Esophagus muscularis mucosa (tissue), 4 donors: ENCODE results near the gene DGUOK. TPM values are rescaled to one million over a fixed set of nuclear protein-coding genes. Genes with fewer than 3 reads are reported as not detected.
A peak's percentile ranks its signal among the peaks of the same experiment; 100 is the strongest.

Experiments
- DNase-seq: peaks from one replicate; pipeline ENCODE4 v3.0.0-alpha.2; 2017; ENCODE audit errors: extremely low spot score
- H3K27ac ChIP-seq, 4 donors: fragments of 200-600 bp; sonication (generic); replicated peaks in 1 of 4; 1 replicate in 3 of 4; 2 replicates in 1 of 4; pipeline ENCODE4 v1.5.1; 2016 to 2019; ENCODE audit warnings: mild to moderate bottlenecking in 1 of 4
- H3K27me3 ChIP-seq, 4 donors: fragments of 200-600 bp; sonication (generic); one replicate each; pipeline versions ENCODE4 v1.5.1 to v1.6.0; 2016 to 2019
- H3K36me3 ChIP-seq, 4 donors: fragments of 200-600 bp; sonication (generic); one replicate each; pipeline ENCODE4 v1.5.1; 2016 to 2019
- H3K4me1 ChIP-seq, 4 donors: fragments of 200-600 bp; sonication (generic); one replicate each; pipeline ENCODE4 v1.5.1; 2016 to 2019
- H3K4me3 ChIP-seq, 4 donors: fragments of 200-600 bp; sonication (generic); 1 replicate in 2 of 4; 2 replicates in 2 of 4; pipeline ENCODE4 v1.5.1; 2016 to 2019; ENCODE audit warnings: mild to moderate bottlenecking in 4 of 4, moderate library complexity in 1 of 4
- H3K9me3 ChIP-seq, 4 donors: fragments of 200-600 bp; sonication (generic); 1 replicate in 3 of 4; 2 replicates in 1 of 4; pipeline ENCODE4 v1.5.1; 2016 to 2019
- EP300 ChIP-seq: sonication (generic); formaldehyde crosslinking; IDR thresholded peaks from one replicate; pipeline ENCODE4 v1.6.1; 2017; ENCODE audit warnings: antibody characterized with exemption
- POLR2A ChIP-seq: fragments of 450-650 bp; IDR thresholded peaks from one replicate; pipeline ENCODE4 v1.6.1; 2017; ENCODE audit warnings: antibody characterized with exemption, moderate library complexity, mild to moderate bottlenecking, low read depth
- POLR2AphosphoS5 ChIP-seq, 2 donors: sonication (generic); formaldehyde crosslinking; IDR thresholded peaks; one replicate each; pipeline ENCODE4 v1.6.1; 2017; ENCODE audit warnings: antibody characterized with exemption in 2 of 2
- WGBS: methylation state at CpG from one replicate; pipeline ENCODE4 v1.1.5; 2018; 5-methylcytosine and 5-hydroxymethylcytosine counted together
- intact Hi-C: fragments of 100-400 bp; cut with DNase I; formaldehyde crosslinking; loops from one replicate; pipeline ENCODE4 v1.15.1; 2023
- total RNA-seq, 4 donors: library from RNA; depleted of rRNA; stranded (reverse); fragments of >200 nt; gene quantifications; one replicate each; pipeline versions ENCODE4 v1.1.0 to v1.2.1, GENCODE V29; 2016
- TF ChIP-seq, protein P1 (sequence below), 3 experiments: fragments of 200-600 bp in 2 of 3; fragments of 450-650 bp in 1 of 3; sonication (generic) in 2 of 3; IDR thresholded peaks; one replicate each; pipeline ENCODE4 v1.5.1; 2017 to 2019; ENCODE audit warnings: antibody characterized with exemption in 3 of 3, mild to moderate bottlenecking in 2 of 3, moderate library complexity in 1 of 3

The DGUOK gene
- total RNA-seq, 4 donors from 2014 or later, result 31.6 to 50.7 (median 36.6) TPM

DNA sequence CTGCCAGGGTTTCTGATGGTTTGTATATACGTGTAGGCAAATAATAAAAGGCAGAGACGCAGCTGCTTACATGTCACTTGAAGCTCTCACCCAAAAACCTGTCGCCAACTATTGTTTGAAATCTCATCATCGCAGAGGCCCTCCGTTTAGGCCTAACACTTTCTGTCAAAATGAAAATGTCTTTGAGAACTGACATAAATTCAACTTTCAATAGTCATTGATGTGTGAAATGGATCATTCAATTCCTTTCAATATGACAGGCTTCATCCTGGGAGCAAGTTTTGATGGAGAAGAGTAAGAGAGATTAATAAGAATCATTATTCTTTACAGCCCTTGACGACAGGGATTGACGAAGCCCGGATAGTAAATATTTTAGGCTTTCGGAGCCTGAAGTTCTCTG, 31.2 kb upstream of the DGUOK start:
- Histone ChIP-seq H3K27ac (peak overlapping the region; percentile 93 to 94 (median 94)), H3K9me3 (no peaks in the 10 kb centered on the region), H3K4me1 (peaks cover 0 to 38% (median 24%) of the 10 kb centered on the region in 4 donors), H3K4me3 (peak overlapping the region; percentile 59 to 76 (median 63)), H3K27me3 (no peaks in the 10 kb centered on the region), H3K36me3 (peaks cover 0 to 42% (median 4%) of the 10 kb centered on the region in 4 donors)
- intact Hi-C loops, result no loop called here
- 36% methylated on average over 9 of the region's 9 CpGs for WGBS
- no peak for DNase-seq
- peak in 1 of 2 donors; percentile 4 for TF ChIP-seq POLR2AphosphoS5 (IDR thresholded peaks at IDR 0.05)
- no peak for TF ChIP-seq POLR2A

DNA sequence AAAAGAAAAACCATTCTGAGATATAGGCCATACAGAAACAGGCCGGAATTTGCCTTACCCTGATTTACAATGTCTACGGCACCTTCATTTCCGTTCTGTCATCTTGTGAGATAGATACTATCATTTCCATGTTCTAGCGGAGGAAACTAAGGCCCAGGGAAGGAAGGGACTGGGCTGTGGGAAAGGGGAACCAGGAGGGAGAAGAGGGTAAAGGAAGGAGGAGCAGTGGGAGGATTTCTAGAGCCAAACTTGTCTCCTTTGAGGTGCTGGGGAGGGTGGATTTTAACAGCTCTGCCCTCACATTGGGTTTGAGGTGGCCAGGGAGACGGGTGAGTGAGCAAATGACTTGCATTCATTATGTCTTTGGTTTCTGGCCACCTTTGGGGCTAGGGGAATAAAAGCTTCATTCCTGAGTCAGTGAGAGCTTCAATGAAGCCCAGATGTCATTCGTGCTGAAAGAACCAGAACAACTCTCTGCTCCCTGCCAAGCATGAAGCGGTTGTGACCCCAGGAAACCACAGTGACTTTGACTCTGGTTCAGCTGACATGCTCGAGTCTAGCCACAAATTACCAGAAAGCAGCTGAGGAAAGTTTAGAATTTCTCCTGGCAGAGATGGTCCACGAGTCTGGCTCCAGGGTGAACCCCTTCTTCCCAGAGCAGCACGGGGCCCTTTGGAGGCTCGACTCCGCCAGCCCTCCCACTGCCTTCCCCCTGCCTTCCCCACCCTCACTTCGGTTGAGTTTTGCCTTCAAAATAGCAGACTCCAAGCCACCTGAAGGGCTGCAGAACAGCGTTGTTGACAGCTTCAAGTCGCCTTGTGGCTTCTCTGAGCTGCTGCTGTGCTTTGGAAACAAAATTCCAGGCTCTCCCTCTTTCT, 30.1 kb upstream of the DGUOK start:
- H3K27ac ChIP-seq, result peak overlapping the region; percentile 93 to 94 (median 94)
- no peak for DNase-seq
- H3K36me3 ChIP-seq, result peaks cover 0 to 53% (median 10%) of the 10 kb centered on the region in 4 donors
- TF ChIP-seq POLR2AphosphoS5 (IDR thresholded peaks at IDR 0.05) (peak; percentile 2 to 69), EP300 (no peak)
- TF ChIP-seq, protein P1, sequence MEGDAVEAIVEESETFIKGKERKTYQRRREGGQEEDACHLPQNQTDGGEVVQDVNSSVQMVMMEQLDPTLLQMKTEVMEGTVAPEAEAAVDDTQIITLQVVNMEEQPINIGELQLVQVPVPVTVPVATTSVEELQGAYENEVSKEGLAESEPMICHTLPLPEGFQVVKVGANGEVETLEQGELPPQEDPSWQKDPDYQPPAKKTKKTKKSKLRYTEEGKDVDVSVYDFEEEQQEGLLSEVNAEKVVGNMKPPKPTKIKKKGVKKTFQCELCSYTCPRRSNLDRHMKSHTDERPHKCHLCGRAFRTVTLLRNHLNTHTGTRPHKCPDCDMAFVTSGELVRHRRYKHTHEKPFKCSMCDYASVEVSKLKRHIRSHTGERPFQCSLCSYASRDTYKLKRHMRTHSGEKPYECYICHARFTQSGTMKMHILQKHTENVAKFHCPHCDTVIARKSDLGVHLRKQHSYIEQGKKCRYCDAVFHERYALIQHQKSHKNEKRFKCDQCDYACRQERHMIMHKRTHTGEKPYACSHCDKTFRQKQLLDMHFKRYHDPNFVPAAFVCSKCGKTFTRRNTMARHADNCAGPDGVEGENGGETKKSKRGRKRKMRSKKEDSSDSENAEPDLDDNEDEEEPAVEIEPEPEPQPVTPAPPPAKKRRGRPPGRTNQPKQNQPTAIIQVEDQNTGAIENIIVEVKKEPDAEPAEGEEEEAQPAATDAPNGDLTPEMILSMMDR (IDR thresholded peaks at IDR 0.05), result no peak
- H3K27me3 ChIP-seq, result no peaks in the 10 kb centered on the region
- WGBS, result 26% methylated on average over 13 of the region's 15 CpGs
- intact Hi-C loops, result no loop called here
- peaks cover 0 to 38% (median 24%) of the 10 kb centered on the region in 4 donors for H3K4me1 ChIP-seq
- H3K4me3 ChIP-seq, result peak overlapping the region; percentile 59 to 76 (median 63)
- no peaks in the 10 kb centered on the region for H3K9me3 ChIP-seq

DNA sequence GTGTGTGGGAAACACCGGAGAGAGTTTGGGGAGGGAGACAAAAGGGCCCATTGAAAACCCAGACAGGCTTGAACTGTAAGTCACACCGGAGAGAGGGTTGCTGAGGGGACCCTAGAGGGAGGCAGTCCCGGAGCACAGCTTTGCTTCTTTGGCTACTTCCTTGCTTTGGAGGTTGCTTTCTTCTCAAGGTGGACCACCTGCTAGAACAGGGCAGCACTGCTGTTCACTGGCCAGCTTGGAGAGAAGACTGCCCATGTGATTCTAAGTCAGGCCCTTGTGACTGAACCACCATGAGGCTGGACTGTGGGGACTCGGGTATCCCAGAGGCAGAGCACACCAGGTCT, 29.5 kb upstream of the DGUOK start:
- peaks cover 0 to 38% (median 24%) of the 10 kb centered on the region in 4 donors for H3K4me1 ChIP-seq
- H3K27ac ChIP-seq, result peak overlapping the region; percentile 93 to 94 (median 94)
- H3K36me3 ChIP-seq, result peaks cover 0 to 58% (median 14%) of the 10 kb centered on the region in 4 donors
- DNase-seq, result no peak
- TF ChIP-seq EP300, result no peak
- TF ChIP-seq, protein P1 (IDR thresholded peaks at IDR 0.05), result no peak
- peak; percentile 46 to 66 for TF ChIP-seq POLR2AphosphoS5 (IDR thresholded peaks at IDR 0.05)
- TF ChIP-seq POLR2A, result no peak
- H3K27me3 ChIP-seq, result no peaks in the 10 kb centered on the region
- peak overlapping the region; percentile 59 to 76 (median 63) for H3K4me3 ChIP-seq
- WGBS, result 50% methylated on average over 4 of the region's 4 CpGs
- intact Hi-C loops, result no loop called here
- no peaks in the 10 kb centered on the region for H3K9me3 ChIP-seq

DNA sequence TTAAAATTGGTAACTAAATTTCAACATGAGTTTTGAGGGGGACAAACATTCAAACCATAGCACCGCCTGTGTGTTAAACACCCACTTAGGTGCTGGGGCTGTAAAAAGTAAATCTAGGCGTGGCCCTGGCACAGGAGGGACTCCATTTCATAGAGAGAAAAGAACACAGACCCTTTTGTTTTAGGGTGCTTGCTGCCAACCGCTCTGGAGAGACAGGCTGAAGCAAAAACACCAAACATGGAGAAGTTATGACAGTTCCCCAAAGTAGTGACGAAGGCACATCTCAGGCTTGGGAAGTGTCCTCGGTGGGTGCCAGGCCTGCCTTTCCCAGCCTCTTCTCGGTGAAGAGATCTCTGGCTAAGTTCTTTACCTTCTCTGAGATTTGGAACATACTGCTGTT, 28.7 kb upstream of the DGUOK start:
- no peak for DNase-seq

DNA sequence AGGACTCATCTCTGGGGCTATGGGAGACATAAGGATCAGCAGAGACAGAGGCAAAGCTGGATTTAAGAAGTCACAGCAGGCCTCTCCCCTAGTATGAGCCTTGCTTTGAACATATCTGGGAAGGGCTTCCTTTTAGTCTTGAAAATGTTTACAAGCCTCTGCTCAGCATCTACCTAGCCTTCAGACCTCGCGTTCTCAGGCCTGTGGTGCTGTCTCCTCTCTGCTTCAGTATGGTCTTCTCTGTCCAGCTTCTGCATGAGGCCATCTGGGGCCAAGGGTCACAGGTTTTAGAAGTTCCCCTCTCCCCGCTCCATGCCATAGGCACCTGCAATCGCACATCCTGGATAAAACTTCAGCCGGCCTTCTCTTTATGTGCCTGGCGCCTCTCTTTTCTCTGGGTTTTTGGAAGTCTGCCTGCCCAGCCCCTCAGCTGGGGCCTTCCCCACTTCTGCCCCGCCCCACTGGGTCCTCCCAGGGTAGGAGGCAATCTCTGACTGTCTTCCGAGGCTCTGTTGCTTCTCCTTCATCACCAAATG, 26.8 kb upstream of the DGUOK start:
- DNase-seq, result peak; percentile 72
- peaks cover 0 to 50% (median 33%) of the 10 kb centered on the region in 4 donors for H3K4me1 ChIP-seq
- peak overlapping the region; percentile 93 to 94 (median 94) for H3K27ac ChIP-seq
- no peaks in the 10 kb centered on the region for H3K9me3 ChIP-seq
- 50% methylated on average over 8 of the region's 8 CpGs for WGBS
- TF ChIP-seq POLR2AphosphoS5 (IDR thresholded peaks at IDR 0.05), result peak in 1 of 2 donors; percentile 72
- TF ChIP-seq, protein P1 (IDR thresholded peaks at IDR 0.05), result no peak
- intact Hi-C loops, result no loop called here
- peaks cover 0 to 61% (median 28%) of the 10 kb centered on the region in 4 donors for H3K36me3 ChIP-seq
- no peaks in the 10 kb centered on the region for H3K27me3 ChIP-seq
- H3K4me3 ChIP-seq, result peak overlapping the region; percentile 59 to 76 (median 63)

More for the DNA sequence above, 28.7 kb upstream of the DGUOK start:
- Histone ChIP-seq H3K27me3 (no peaks in the 10 kb centered on the region), H3K27ac (peak overlapping the region; percentile 93 to 94 (median 94)), H3K36me3 (peaks cover 0 to 65% (median 21%) of the 10 kb centered on the region in 4 donors), H3K4me3 (peak overlapping the region; percentile 59 to 76 (median 63)), H3K4me1 (peaks cover 0 to 42% (median 29%) of the 10 kb centered on the region in 4 donors), H3K9me3 (no peaks in the 10 kb centered on the region)
- intact Hi-C loops, result no loop called here
- 40% methylated on average over 6 of the region's 6 CpGs for WGBS
- TF ChIP-seq POLR2AphosphoS5 (IDR thresholded peaks at IDR 0.05), result peak; percentile 66 to 77
- TF ChIP-seq POLR2A, result no peak
